NCI-H2107 treated with DMSO at 0.1 percent for 48 hours (cell line): ENCODE results near the gene MUC12.
"Not testable (repeated sequence)": the region's sequence is repeated elsewhere in the genome, so short reads cannot be mapped to it uniquely, and the experiment has no call there.

Experiments
- DNase-seq: peaks from one replicate; lab custom pipeline; 2025; ENCODE audit not compliant: unreplicated experiment; lab: John Stamatoyannopoulos, UW

MUC12 gene

GRCh38 chr7:101059620-101059942, 90.2 kb downstream of the MUC12 start:
- no peak for DNase-seq

- DNase-seq: no peak
These were observed 91.6 kb downstream of the MUC12 start for GRCh38 chr7:101060992-101061391.

- not testable (repeated sequence) for DNase-seq
These were observed 94.8 kb downstream of the MUC12 start for GRCh38 chr7:101064176-101064550.

- DNase-seq: not testable (repeated sequence)
These were observed 95.8 kb downstream of the MUC12 start for GRCh38 chr7:101065162-101065561.

- peak; percentile 66 for DNase-seq
These were observed 96.9 kb downstream of the MUC12 start for GRCh38 chr7:101066141-101066832.

GRCh38 chr7:101066833-101067177, 97.4 kb downstream of the MUC12 start:
- DNase-seq: no peak

GRCh38 chr7:101068401-101068800, 99.0 kb downstream of the MUC12 start:
- DNase-seq: no peak
